Colon (tissue), 2 donors: Measurements from ENCODE around the gene VAV2.

Experiments used
- FAIRE-seq: peaks from 2 replicates; lab custom pipeline; 2012; peaks lifted over from hg19 to GRCh38; lab: Jason Lieb, UNC
- donor health status: control.
- donor health status: control.

VAV2 gene

GRCh38 chr9:133738640-133739225, 253.4 kb downstream of the VAV2 start:
- no peak for FAIRE-seq

- no peak for FAIRE-seq
Observed at GRCh38 chr9:133737774-133738639, 254.1 kb downstream of the VAV2 start, which contains the start of gene SARDH. SARDH (minus strand) TSS chr9:133738352; CDS start chr9:133734173, 4,179 bp downstream.

DNA sequence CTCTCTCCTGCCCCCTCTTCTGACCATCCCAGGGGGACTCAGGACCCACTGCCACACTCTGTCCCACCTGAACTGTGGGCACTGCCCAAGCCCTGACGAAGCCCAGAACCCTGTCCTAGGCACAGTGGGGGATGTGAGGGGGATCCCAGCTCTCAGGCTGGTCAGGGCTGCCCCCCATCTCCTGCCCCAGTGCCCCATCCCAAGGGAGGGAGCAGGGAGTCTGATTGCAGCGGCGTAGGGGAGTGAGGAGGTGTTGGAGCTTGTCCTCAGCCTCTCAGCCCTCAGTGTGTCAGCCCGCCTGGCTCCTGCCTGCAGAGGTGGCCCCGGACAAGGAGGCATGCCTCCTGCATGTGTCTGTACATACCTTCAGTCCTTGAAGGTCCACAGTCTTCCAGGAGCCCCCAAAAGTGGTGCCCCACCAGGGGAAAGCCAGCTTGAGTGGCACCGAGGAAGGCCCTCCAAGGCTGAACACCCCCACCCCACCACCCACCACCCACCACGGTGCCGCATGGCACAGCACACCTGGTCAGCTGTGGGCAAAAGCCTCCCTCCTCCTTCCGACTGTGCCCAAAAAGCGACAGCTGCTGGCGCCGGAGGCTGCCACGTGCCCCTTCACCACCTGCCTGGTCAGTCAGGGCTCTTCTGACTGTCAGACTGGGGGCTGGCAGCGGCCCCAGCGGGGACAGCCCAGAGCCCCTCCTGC, 254.9 kb downstream of the VAV2 start:
- no peak for FAIRE-seq

- no peak for FAIRE-seq
Observed at GRCh38 chr9:133735931-133736330, 256.2 kb downstream of the VAV2 start.

DNA sequence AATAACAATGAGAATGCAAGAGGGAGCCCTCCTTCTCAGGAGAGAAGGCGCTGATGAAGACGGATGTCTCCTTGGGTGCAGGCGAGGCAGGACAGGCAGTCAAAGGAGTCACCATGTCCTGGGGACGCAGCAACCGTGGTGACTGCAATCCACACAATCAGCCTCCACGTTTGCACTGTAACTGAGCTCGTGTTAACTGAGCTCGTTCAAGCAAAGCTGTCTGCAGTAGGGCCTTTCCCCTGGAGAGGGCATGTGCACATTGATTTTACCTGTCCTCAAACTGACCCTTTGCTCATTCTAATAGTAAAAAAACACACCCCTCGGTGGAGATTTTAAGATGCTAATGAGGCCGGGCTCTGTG, 256.7 kb downstream of the VAV2 start:
- FAIRE-seq = no peak

- no peak for FAIRE-seq
Observed at GRCh38 chr9:133734590-133735414, 257.3 kb downstream of the VAV2 start.

- no peak for FAIRE-seq
Observed at GRCh38 chr9:133733796-133734533, 258.2 kb downstream of the VAV2 start.

DNA sequence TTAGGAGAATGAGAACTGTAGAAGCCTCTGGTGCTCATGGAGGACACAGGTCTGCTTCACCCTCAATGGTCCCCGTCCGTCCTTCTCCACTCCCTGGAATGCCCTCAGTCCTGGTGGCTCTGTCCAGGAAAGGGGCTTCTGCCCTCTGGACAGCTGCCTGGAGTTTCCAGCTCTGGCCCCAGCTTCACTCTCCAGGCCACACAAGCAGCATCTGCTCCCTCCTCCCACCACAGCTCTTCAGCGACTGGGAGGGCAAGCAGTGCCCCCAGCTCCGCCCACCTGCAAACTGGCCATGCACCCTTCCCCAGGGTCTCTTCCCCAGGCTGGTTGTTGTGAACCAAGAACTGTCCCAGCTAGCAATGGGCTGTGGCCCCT, 258.7 kb downstream of the VAV2 start:
- FAIRE-seq = no peak

- FAIRE-seq = no peak
Observed at GRCh38 chr9:133732639-133733408, 259.3 kb downstream of the VAV2 start.

DNA sequence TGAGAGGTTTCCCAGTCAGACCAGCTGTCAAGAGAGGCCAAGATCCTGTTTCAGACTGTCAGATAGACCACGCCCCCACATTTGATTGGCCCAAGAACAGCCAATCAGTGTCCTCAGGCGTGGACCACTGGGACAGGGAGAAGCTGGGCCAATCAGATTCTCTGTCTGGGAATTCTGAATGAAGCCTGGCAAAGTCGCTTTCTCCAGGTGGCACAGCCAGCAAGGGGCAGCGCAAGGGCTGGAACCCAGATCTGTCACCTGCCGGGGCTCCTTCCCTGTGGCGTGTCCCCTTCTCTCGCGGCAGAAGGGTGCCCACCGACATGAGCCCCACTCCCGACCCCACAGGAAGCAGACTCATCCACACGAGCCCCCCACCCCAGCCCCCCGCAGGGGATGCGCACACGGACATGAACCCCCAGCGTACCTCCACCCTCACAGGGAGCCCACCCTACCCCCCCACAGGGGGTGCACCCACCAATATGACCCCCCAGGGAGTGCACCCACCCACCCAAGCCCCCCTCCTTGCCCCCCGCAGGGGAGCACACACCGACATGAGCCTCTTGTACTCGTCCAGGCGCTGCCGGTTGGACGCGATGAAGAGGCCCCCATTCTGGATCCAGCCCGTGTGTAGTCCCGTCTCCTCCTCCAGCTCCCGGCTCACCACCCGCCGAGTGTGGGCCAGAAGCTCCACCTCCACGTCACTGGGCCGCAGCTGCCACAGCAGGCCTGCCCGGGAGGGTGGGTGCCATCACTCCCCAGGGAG, 260.1 kb downstream of the VAV2 start:
- no peak for FAIRE-seq

DNA sequence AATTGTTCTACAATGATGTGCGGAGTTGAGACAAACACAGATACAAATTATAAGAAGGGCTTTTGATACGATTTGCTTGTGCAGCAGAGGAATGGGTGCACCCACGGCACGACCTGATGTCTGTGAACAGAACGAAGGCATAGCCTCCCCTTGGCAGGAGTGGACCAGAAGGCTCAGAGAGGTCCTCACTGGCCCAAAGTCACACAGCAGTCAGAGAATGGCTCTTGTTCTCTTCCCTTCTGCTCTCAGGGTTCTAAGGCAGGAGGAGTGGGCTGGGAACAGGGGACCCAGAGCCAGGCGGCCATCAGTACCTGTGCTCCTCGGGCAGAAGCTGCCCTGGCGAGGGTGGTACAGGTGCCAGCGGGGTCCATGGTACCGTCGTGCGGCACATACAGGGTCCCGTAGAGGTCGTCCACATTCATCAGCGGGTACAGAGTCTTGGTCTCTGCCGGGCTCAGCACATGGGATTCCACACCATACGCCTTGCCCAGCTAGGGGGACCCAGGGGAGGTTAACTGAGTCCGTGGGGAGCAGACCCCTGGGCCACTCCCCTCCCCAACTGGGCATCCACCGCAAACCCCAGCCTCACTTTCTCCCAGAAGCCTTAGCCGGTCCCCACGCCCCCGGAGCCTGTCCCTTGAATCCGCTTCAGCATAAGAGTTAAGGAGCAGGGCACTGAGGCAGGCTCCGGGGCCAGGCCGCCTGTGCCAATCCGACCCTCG, 261.0 kb downstream of the VAV2 start:
- no peak for FAIRE-seq

DNA sequence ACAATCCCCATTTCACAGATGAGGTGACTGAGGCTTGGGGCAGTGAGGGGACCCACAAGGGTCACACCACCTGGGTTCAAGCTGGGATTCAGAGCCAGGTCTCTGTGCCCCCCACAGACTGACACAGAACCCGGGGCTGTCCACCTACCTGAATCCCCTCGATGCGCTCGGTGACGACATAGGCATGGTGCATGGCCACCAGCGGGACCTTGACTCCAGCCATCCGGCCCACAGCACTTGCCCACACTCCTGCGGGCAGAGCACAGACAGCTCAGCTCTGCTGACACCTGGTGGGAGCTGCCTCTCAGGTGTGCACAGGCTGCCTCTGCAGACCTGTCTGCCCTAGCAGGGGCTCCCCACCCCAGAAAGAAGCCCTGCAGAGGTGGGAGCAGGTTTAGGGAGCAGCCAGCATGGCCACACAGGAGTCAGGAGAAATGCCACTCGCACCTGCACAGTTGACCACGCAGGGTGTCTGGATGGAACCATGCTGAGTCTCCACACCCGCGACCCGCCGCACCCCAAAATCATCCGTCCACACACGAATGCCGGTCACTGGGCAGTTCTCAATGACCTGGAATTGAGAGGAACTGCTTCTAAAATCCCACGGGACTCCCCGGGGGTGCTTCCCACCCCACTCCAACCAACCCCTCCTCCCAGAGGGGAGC, 262.4 kb downstream of the VAV2 start:
- FAIRE-seq = no peak

DNA sequence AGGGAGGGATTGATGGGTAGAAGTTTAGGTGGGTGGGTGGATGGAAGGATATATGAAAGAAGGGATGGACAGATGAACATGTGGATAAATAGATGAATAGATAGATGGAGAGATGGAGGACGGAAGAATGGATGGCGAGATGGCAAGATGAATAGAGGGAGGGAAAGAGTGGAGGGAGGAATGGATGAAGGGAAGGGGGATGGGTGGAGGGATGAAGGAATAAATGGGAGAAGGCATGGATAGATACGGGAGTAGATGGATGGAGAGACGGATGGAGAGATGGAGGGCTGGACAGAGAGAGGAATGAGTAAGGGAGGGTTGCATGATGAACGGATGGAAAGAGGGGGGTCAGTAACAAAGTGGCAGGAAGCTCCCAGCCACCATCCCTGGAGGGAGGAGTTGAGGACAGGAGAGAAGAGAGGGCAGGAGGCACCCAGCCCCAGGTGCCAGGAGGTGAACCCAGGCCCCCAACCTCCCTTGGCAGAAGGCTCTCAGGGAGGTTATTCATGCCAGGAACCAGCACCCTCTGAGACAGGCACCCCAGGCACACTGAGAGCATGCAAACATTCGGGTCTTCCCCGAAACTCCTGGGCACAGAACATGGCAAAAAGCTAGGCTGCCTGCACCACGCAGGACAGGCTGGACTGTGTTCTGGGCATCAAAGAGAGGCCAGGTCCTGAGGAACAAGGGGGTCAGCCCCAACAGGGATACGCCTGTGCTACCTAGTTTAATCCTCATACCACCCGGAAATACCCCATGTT, 263.1 kb downstream of the VAV2 start:
- no peak for FAIRE-seq

DNA sequence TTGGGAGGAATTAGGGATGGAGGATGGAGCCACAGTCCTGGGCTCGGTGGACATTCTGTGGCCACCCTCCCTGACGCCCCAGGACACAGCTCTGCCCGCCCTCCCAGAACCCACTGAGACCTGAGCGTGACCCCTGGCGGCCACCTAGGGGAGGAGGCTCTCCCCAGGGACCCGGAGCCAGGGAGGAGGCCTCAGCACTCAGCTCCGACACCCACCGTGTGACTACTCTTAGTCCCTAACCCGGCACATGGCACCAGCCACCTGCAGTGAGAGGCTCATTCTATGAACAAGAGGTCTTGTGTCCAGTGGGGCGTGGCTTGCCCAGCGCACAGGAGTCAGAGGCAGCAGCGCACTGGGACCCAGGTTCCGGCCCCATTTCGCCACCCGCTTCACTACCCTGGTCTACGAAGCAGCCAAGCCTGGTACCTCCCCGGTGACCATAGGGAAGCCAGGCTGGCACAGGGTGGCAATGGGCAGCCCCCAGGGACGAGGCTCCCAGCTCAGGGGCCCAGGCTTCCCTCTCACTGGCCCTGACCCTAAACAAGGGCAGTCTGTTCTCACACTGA, 264.2 kb downstream of the VAV2 start:
- no peak for FAIRE-seq

DNA sequence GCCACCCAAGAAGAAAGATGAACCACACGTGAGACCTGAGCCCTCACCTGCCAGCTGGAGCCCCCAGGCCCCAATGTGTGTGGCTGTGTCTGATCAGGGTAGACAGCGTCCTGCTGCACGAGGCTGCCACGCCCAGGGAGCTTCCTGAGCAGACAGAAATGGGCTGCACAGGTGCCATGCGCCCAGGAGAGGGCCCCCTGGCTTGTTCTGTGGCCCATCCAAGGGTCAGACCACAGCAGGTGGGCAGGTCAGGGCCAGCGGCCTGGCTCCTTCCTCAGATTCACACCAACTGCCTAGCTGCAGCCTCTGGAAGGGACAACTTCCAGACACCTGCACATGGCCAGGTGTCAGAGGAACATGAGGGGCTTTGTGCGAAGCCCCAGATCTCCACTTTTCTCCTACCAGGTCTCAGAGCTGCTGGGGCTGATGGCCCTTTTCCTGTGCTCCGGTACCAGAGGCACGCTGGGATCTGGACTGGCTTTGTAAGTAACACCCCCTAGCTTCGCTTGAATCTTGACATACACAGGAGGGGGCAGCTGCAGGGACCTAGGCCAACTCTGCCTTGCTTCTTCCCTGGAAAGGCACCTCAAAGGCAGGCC, 264.7 kb downstream of the VAV2 start:
- FAIRE-seq = no peak

GRCh38 chr9:133726401-133727276, 265.5 kb downstream of the VAV2 start:
- no peak for FAIRE-seq
